H1 (cell line): ENCODE measurements around the gene OSBPL2. TPM values are rescaled to one million over a fixed set of nuclear protein-coding genes. Genes with fewer than 3 reads are reported as not detected.

Source experiments
- CTCF ChIA-PET: fragments of 300-600 bp; sonication (Branson Sonifier 250); formaldehyde crosslinking; loops from one replicate; lab custom pipeline; 2021; ENCODE audit not compliant: partially characterized antibody; lab: Charles Lee
- POLR2A ChIA-PET: fragments of 300-600 bp; sonication (Branson Sonifier 250); formaldehyde crosslinking; loops from one replicate; lab custom pipeline; 2021; ENCODE audit warnings: inconsistent platforms; ENCODE audit not compliant: partially characterized antibody; lab: Charles Lee
- DNase-seq, 2 experiments: peaks; one replicate each; pipeline versions ENCODE4 v3.0.0 to v3.0.0-alpha.2; 2010 to 2022; ENCODE audit warnings: low spot score in 2 of 2, low read depth in 1 of 2, mixed read lengths in 1 of 2
- FAIRE-seq: peaks from 2 replicates; lab custom pipeline; 2011; peaks lifted over from hg19 to GRCh38; lab: Jason Lieb, UNC
- H2AFZ ChIP-seq: 2 replicates; pipeline ENCODE4 v1.8.1; 2012; ENCODE audit warnings: low read length, inconsistent platforms
- H2AK5ac ChIP-seq: 2 replicates; pipeline ENCODE4 v1.6.1; 2013; ENCODE audit warnings: low read depth, low read length
- H2BK120ac ChIP-seq: replicated peaks from 2 replicates; pipeline ENCODE3; 2013; ENCODE audit warnings: low read depth, low read length, inconsistent platforms
- H2BK12ac ChIP-seq: 2 replicates; pipeline ENCODE4 v1.6.1; 2013; ENCODE audit warnings: low read depth, low read length
- H2BK15ac ChIP-seq: 2 replicates; pipeline ENCODE4 v1.6.1; 2013; ENCODE audit warnings: low read length
- H2BK20ac ChIP-seq: 2 replicates; pipeline ENCODE4 v1.6.1; 2013; ENCODE audit warnings: low read length
- H2BK5ac ChIP-seq: 2 replicates; pipeline ENCODE4 v1.6.1; 2013; ENCODE audit warnings: low read depth, low read length
- H3K14ac ChIP-seq: 2 replicates; pipeline ENCODE4 v1.6.1; 2013; ENCODE audit warnings: inconsistent platforms; ENCODE audit not compliant: insufficient read length
- H3K18ac ChIP-seq: 2 replicates; pipeline ENCODE4 v1.6.1; 2013; ENCODE audit warnings: low read length; ENCODE audit errors: extremely low read depth
- H3K23ac ChIP-seq: 2 replicates; pipeline ENCODE4 v1.6.1; 2013; ENCODE audit warnings: inconsistent platforms; ENCODE audit not compliant: insufficient read length
- H3K23me2 ChIP-seq: 2 replicates; pipeline ENCODE4 v1.6.1; 2013; ENCODE audit warnings: low read depth, low read length
- H3K27ac ChIP-seq: 2 replicates; pipeline ENCODE4 v1.6.1; 2011; ENCODE audit warnings: low read depth, low read length, inconsistent platforms
- H3K27me3 ChIP-seq, 4 experiments: replicated peaks in 1 of 4; 1 replicate in 1 of 4; 2 replicates in 3 of 4; pipeline versions ENCODE4 v1.6.1 to v1.8.1; 2011 to 2013; ENCODE audit warnings: low read length in 3 of 4, mild to moderate bottlenecking in 3 of 4, inconsistent platforms in 2 of 4, mixed read lengths in 2 of 4, moderate library complexity in 1 of 4; ENCODE audit not compliant: control insufficient read depth in 3 of 4, insufficient read depth in 3 of 4; ENCODE audit errors: extremely low read depth in 1 of 4
- H3K36me3 ChIP-seq, 4 experiments: 2 replicates each; pipeline versions ENCODE4 v1.6.1 to v1.8.1; 2011 to 2013; ENCODE audit warnings: mild to moderate bottlenecking in 4 of 4, low read length in 3 of 4, moderate library complexity in 2 of 4, control low read depth in 1 of 4, inconsistent platforms in 1 of 4; ENCODE audit not compliant: insufficient read depth in 4 of 4, control insufficient read depth in 2 of 4
- H3K4ac ChIP-seq: replicated peaks from 2 replicates; pipeline ENCODE3; 2013; ENCODE audit warnings: low read length, low read depth, mixed read lengths, inconsistent platforms; ENCODE audit not compliant: insufficient read length
- H3K4me1 ChIP-seq, 4 experiments: replicated peaks in 1 of 4; 1 replicate in 1 of 4; 2 replicates in 3 of 4; pipeline versions ENCODE4 v1.6.1 to v1.8.1; 2011 to 2013; ENCODE audit warnings: low read length in 3 of 4, inconsistent platforms in 2 of 4, mixed read lengths in 1 of 4; ENCODE audit not compliant: insufficient read depth in 4 of 4, control insufficient read depth in 3 of 4
- H3K4me2 ChIP-seq, 2 experiments: 2 replicates each; pipeline versions ENCODE4 v1.6.1 to v1.8.1; 2011 to 2013; ENCODE audit warnings: low read depth in 2 of 2, low read length in 2 of 2, control low read depth in 1 of 2, inconsistent platforms in 1 of 2, mild to moderate bottlenecking in 1 of 2; ENCODE audit not compliant: insufficient read depth in 1 of 2
- H3K4me3 ChIP-seq, 4 experiments: fragments of 200-600, 300-600 bp in 1 of 4; sonication (generic), shearing (Covaris generic), sonication (Bioruptor Twin) in 1 of 4; 2 replicates each; pipeline versions ENCODE4 v1.5.1 to v1.8.1; 2011 to 2016; ENCODE audit warnings: low read length in 4 of 4, low read depth in 3 of 4, control low read depth in 2 of 4, inconsistent platforms in 2 of 4, mild to moderate bottlenecking in 2 of 4, mixed read lengths in 1 of 4, moderate library complexity in 1 of 4; ENCODE audit not compliant: insufficient read depth in 2 of 4; ENCODE audit errors: extremely low read depth in 1 of 4
- H3K56ac ChIP-seq: replicated peaks from 2 replicates; pipeline ENCODE3; 2013; ENCODE audit warnings: low read depth, mild to moderate bottlenecking, mixed read lengths, low read length, inconsistent platforms; ENCODE audit not compliant: insufficient read length
- H3K79me1 ChIP-seq: 2 replicates; pipeline ENCODE4 v1.6.1; 2013; ENCODE audit warnings: low read depth, low read length, control low read depth
- H3K79me2 ChIP-seq, 2 experiments: 2 replicates each; pipeline versions ENCODE4 v1.6.1 to v1.8.1; 2012 to 2013; ENCODE audit warnings: low read length in 2 of 2, mild to moderate bottlenecking in 2 of 2, inconsistent platforms in 1 of 2; ENCODE audit not compliant: insufficient read depth in 2 of 2, control insufficient read depth in 1 of 2
- H3K9ac ChIP-seq, 4 experiments: replicated peaks in 1 of 4; 1 replicate in 1 of 4; 2 replicates in 3 of 4; pipeline versions ENCODE4 v1.6.1 to v1.8.1; 2011 to 2013; ENCODE audit warnings: low read depth in 3 of 4, low read length in 3 of 4, control low read depth in 2 of 4, mild to moderate bottlenecking in 2 of 4, moderate library complexity in 2 of 4, inconsistent platforms in 1 of 4; ENCODE audit errors: extremely low read depth in 1 of 4
- H3K9me3 ChIP-seq, 2 experiments: 2 replicates each; pipeline versions ENCODE4 v1.6.1 to v1.8.1; 2012 to 2013; ENCODE audit warnings: mild to moderate bottlenecking in 2 of 2, moderate library complexity in 2 of 2, control low read depth in 1 of 2, inconsistent platforms in 1 of 2, low read depth in 1 of 2, low read length in 1 of 2, mixed read lengths in 1 of 2; ENCODE audit not compliant: insufficient read depth in 2 of 2
- H4K20me1 ChIP-seq, 2 experiments: replicated peaks in 1 of 2; 2 replicates each; pipeline versions ENCODE3 to v1.8.1; 2011 to 2013; ENCODE audit warnings: inconsistent platforms in 2 of 2, low read length in 2 of 2, mild to moderate bottlenecking in 1 of 2; ENCODE audit not compliant: insufficient read depth in 2 of 2, control insufficient read depth in 1 of 2
- H4K5ac ChIP-seq: 2 replicates; pipeline ENCODE4 v1.6.1; 2013; ENCODE audit warnings: low read length, low read depth, mixed read lengths, inconsistent platforms; ENCODE audit not compliant: insufficient read length
- H4K8ac ChIP-seq: 2 replicates; pipeline ENCODE4 v1.8.0; 2013; ENCODE audit warnings: mild to moderate bottlenecking, moderate library complexity, low read length, inconsistent platforms; ENCODE audit not compliant: insufficient read depth; ENCODE audit errors: extremely low read depth
- H4K91ac ChIP-seq: replicated peaks from 2 replicates; pipeline ENCODE3; 2013; ENCODE audit warnings: low read length, mixed read lengths, inconsistent platforms; ENCODE audit not compliant: insufficient read length
- ASH2L ChIP-seq: fragments of 200-600, 300-600 bp; sonication (generic); IDR thresholded peaks from one replicate; pipeline ENCODE4 v1.7.1; 2017; ENCODE audit warnings: low read length
- ATF2 ChIP-seq: IDR thresholded peaks from 2 replicates; pipeline ENCODE4 v1.6.1; 2012; ENCODE audit warnings: low read length, inconsistent platforms
- CTCF ChIP-seq, 3 experiments: IDR thresholded peaks; 1 replicate in 2 of 3; 2 replicates in 1 of 3; pipeline versions ENCODE4 v1.5.1 to v1.6.1; 2011; ENCODE audit warnings: low read length in 3 of 3, mild to moderate bottlenecking in 3 of 3, inconsistent platforms in 2 of 3, low read depth in 1 of 3, moderate library complexity in 1 of 3; ENCODE audit not compliant: insufficient read depth in 1 of 3; ENCODE audit errors: control extremely low read depth in 1 of 3
- POLR2A ChIP-seq, 2 experiments: IDR thresholded peaks; 1 replicate in 1 of 2; 2 replicates in 1 of 2; pipeline ENCODE4 v1.6.1; 2011; ENCODE audit warnings: low read depth in 2 of 2, low read length in 2 of 2, mild to moderate bottlenecking in 2 of 2; ENCODE audit errors: control extremely low read depth in 1 of 2
- RAD21 ChIP-seq, 2 experiments: IDR thresholded peaks in 1 of 2; conservative IDR thresholded peaks in 1 of 2; 2 replicates each; pipeline ENCODE4 v1.6.1; 2011; ENCODE audit warnings: low read depth in 2 of 2, low read length in 2 of 2, improper control_type of control experiment in 1 of 2, inconsistent platforms in 1 of 2, mild to moderate bottlenecking in 1 of 2, moderate library complexity in 1 of 2
- SRF ChIP-seq: IDR thresholded peaks from 2 replicates; pipeline ENCODE4 v1.6.1; 2011; ENCODE audit warnings: mild to moderate bottlenecking, low read depth, low read length, moderate library complexity
- WGBS, 2 experiments: shearing (Covaris generic) in 1 of 2; methylation state at CpG; one replicate each; pipeline versions ENCODE4 v1.1.6 to v1.1.7; 2013 to 2015; ENCODE audit warnings: low lambda C conversion rate in 2 of 2, mixed read lengths in 2 of 2, inconsistent platforms in 1 of 2, low coverage in 1 of 2, missing lambda C conversion rate in 1 of 2; ENCODE audit not compliant: insufficient replicate concordance in 2 of 2, insufficient coverage in 1 of 2, insufficient read length in 1 of 2; ENCODE audit errors: extremely low coverage in 1 of 2, missing lambda C conversion rate in 1 of 2; 5-methylcytosine and 5-hydroxymethylcytosine counted together
- polyA plus RNA-seq, 7 experiments: library from polyadenylated mRNA; depleted of rRNA in 3 of 7; stranded (reverse) in 5 of 7; unstranded in 2 of 7; fragments of >200 nt in 5 of 7; fragments of 200-250 nt in 2 of 7; gene quantifications; 1 replicate in 5 of 7; 2 replicates in 1 of 7; 4 replicates in 1 of 7; pipeline versions ENCODE4 v1.2.1 to v1.2.3, GENCODE V29; 2011 to 2013; ENCODE audit warnings: missing spikeins in 2 of 7, mixed read lengths in 2 of 7
- total RNA-seq: library from RNA; stranded (reverse); fragmentation: NEBNext Ultra II Directional; extraction: Animal tissue kit (Norgen Biotek cat#: 25700); gene quantifications from 2 replicates; pipeline ENCODE4 v1.2.1, GENCODE V29; 2021

OSBPL2 gene
- total and polyA plus RNA-seq, 2 of the 8 experiments (the other 6 are each of a cell fraction or from before 2014, with no cell fraction given), result 11.7 to 42.4 TPM

GRCh38 chr20:62232770-62233645, 5.3 kb upstream of the OSBPL2 start:
- POLR2A ChIA-PET, result interaction anchor here (0.9 to 1.7 kb wide), 3 partner anchors 12 to 17 kb away, joined by 3 to 4 read pairs (median 4); no protein-coding TSS in a partner anchor
- peaks cover 19% of the 10 kb centered on the region for H3K23me2 ChIP-seq
- no peak overlapping the region for H2BK15ac ChIP-seq
- peaks cover 0 to 5% (median 4%) of the 10 kb centered on the region in 4 experiments; a peak in 3 of 7 replicates for H3K4me1 ChIP-seq
- no peak overlapping the region for H2AFZ ChIP-seq
- no peak overlapping the region for H3K18ac ChIP-seq
- H3K27me3 ChIP-seq, result peaks cover 0 to 3% (median 0%) of the 10 kb centered on the region in 4 experiments; a peak in 3 of 7 replicates
- no peak overlapping the region for H2BK5ac ChIP-seq
- H3K79me1 ChIP-seq, result 0 out of 2 replicates have a peak, but pooled peaks cover 2% of the 10 kb centered on the region
- no peak overlapping the region for H3K23ac ChIP-seq
- H3K4me2 ChIP-seq, result no peak overlapping the region
- no peak overlapping the region for H2BK20ac ChIP-seq
- CTCF ChIA-PET, result interaction anchor here (0.8 to 1.8 kb wide), 10 partner anchors 10 to 76 kb away, joined by 3 to 7 read pairs (median 3); no protein-coding TSS in a partner anchor
- H3K9me3 ChIP-seq, result peaks cover 0 to 5% of the 10 kb centered on the region in 2 experiments; a peak in 1 of 4 replicates
- peaks cover 0 to 15% of the 10 kb centered on the region in 2 experiments for H4K20me1 ChIP-seq
- FAIRE-seq, result no peak
- H3K36me3 ChIP-seq, result no peaks in the 10 kb centered on the region
- H3K4me3 ChIP-seq, result no peak overlapping the region
- H4K91ac ChIP-seq, result no peak overlapping the region
- no peak overlapping the region for H4K8ac ChIP-seq
- H3K56ac ChIP-seq, result no peak overlapping the region
- no peak overlapping the region for H2AK5ac ChIP-seq
- H3K79me2 ChIP-seq, result no peaks in the 10 kb centered on the region
- H3K9ac ChIP-seq, result no peak overlapping the region
- no peak overlapping the region for H3K27ac ChIP-seq
- no peak overlapping the region for H3K14ac ChIP-seq
- H4K5ac ChIP-seq, result no peak overlapping the region
- WGBS, 2 experiments, result 89% methylated on average over 17 of the region's 18 CpGs; no CpG with 5 or more reads in 1 of the 2 experiments
- H2BK12ac ChIP-seq, result no peak overlapping the region
- DNase-seq, result no peak
- no peak overlapping the region for H2BK120ac ChIP-seq
- no peak overlapping the region for H3K4ac ChIP-seq
- TF ChIP-seq RAD21 (IDR thresholded peaks at IDR 0.05 in 1 of 2, conservative IDR thresholded peaks at IDR 0.05 in 1 of 2; ENCODE audit: low read depth in 2 of 2, low read length in 2 of 2) (peak; percentile 43 to 50), CTCF (IDR thresholded peaks at IDR 0.05; ENCODE audit: control extremely low read depth in 1 of 3, insufficient read depth in 1 of 3, low read depth in 1 of 3, low read length in 3 of 3) (peak; percentile 27 to 38 (median 28)), ATF2 (no peak), POLR2A (IDR thresholded peaks at IDR 0.05; ENCODE audit: control extremely low read depth in 1 of 2, low read depth in 2 of 2, low read length in 2 of 2) (no peak), SRF (no peak), ASH2L (no peak)
